SU-DHL-6 (cell line): ENCODE data around the gene ARHGAP28.

Source experiments
- H2AFZ ChIP-seq: fragments of 200-600 bp; sonication (generic); 2 replicates; pipeline ENCODE4 v1.6.1; 2014; ENCODE audit warnings: low read depth, mild to moderate bottlenecking, moderate library complexity, mixed read lengths, antibody characterized with exemption, low read length; ENCODE audit not compliant: severe bottlenecking
- H3F3A ChIP-seq: fragments of 200-600 bp; shearing (Covaris generic); 2 replicates; pipeline ENCODE4 v1.6.0; 2016; ENCODE audit warnings: antibody characterized with exemption, mild to moderate bottlenecking; ENCODE audit not compliant: insufficient read depth
- H3K27ac ChIP-seq: fragments of 200-600 bp; sonication (generic); 2 replicates; pipeline ENCODE4 v1.5.1; 2016; ENCODE audit warnings: low read depth, mild to moderate bottlenecking, low read length, moderate library complexity, mixed read lengths
- H3K27me3 ChIP-seq: fragments of 200-600 bp; sonication (generic), shearing (Covaris generic); 2 replicates; pipeline ENCODE4 v1.6.0; 2014; ENCODE audit warnings: mild to moderate bottlenecking, low read length
- H3K36me3 ChIP-seq: fragments of 200-600 bp; sonication (generic); 2 replicates; pipeline ENCODE4 v1.6.1; 2014; ENCODE audit warnings: mild to moderate bottlenecking, low read length, mixed read lengths
- H3K4me2 ChIP-seq: fragments of 300-600, 200-600 bp; shearing (Covaris generic), sonication (generic); 2 replicates; pipeline ENCODE4 v1.6.0; 2014; ENCODE audit warnings: low read length, low read depth, mild to moderate bottlenecking; ENCODE audit not compliant: poor library complexity, severe bottlenecking
- H3K4me3 ChIP-seq: fragments of 200-600 bp; sonication (generic); 2 replicates; pipeline ENCODE4 v1.5.1; 2014; ENCODE audit warnings: antibody characterized with exemption, low read length, mild to moderate bottlenecking, mixed read lengths; ENCODE audit not compliant: insufficient read depth, poor library complexity, severe bottlenecking
- H3K79me2 ChIP-seq: fragments of 200-600 bp; sonication (generic); 2 replicates; pipeline ENCODE4 v1.6.1; 2014; ENCODE audit warnings: mild to moderate bottlenecking, low read length, moderate library complexity; ENCODE audit not compliant: insufficient read depth
- H3K9ac ChIP-seq: fragments of 200-600 bp; sonication (generic); 2 replicates; pipeline ENCODE4 v1.7.0; 2014; ENCODE audit warnings: mild to moderate bottlenecking, low read length
- H3K9me2 ChIP-seq: fragments of 200-600 bp; sonication (generic); replicated peaks from 2 replicates; pipeline ENCODE4 v1.6.1; 2014; ENCODE audit warnings: low read length; ENCODE audit not compliant: insufficient read depth
- H3K9me3 ChIP-seq: fragments of 200-600 bp; sonication (generic); 2 replicates; pipeline ENCODE4 v1.6.1; 2014; ENCODE audit warnings: low read length, mixed read lengths; ENCODE audit not compliant: insufficient read depth
- H4K20me1 ChIP-seq: fragments of 200-600 bp; sonication (generic); 2 replicates; pipeline ENCODE4 v1.6.1; 2014; ENCODE audit warnings: low read depth, mild to moderate bottlenecking, antibody characterized with exemption, low read length, moderate library complexity, mixed read lengths
- EZH2phosphoT487 ChIP-seq: fragments of 200-600 bp; sonication (generic), shearing (Covaris generic); conservative IDR thresholded peaks from 2 replicates; pipeline ENCODE4 v1.6.1; 2018; ENCODE audit warnings: mild to moderate bottlenecking, antibody characterized with exemption, low read length, moderate library complexity, mixed read lengths
- TF ChIP-seq, protein P1 (sequence below): fragments of 200-600 bp; sonication (generic); IDR thresholded peaks from one replicate; pipeline ENCODE4 v1.5.1; 2017; ENCODE audit warnings: antibody characterized with exemption, mild to moderate bottlenecking, low read length, moderate library complexity; ENCODE audit not compliant: insufficient read depth, poor library complexity, severe bottlenecking

Gene ARHGAP28

DNA sequence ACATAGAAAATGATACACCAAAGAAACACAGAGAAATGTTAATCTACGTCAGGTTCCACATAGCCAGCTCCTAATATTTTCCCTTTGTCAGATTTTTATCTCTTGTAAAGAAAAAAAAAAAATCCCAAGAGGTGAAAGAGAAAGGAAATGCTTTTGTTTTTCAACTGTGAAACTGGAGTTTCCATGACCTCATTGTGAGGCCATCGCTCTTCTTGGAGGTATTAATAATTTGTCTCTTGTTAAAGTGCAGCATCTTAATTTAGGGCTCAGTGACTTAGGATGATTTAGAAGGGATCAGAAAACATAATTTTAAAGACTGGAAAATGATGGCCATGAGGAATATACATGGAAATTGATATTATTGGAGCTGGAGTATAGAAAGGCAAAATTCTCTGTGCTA, 21.7 kb downstream of the ARHGAP28 start:
- H3K27ac ChIP-seq = no peak overlapping the region
- H3K27me3 ChIP-seq = no peaks in the 10 kb centered on the region
- no peaks in the 10 kb centered on the region for H4K20me1 ChIP-seq
- no peaks in the 10 kb centered on the region for H3K36me3 ChIP-seq
- no peaks in the 10 kb centered on the region for H3F3A ChIP-seq
- H3K79me2 ChIP-seq = no peaks in the 10 kb centered on the region
- H3K9ac ChIP-seq = no peak overlapping the region
- TF ChIP-seq EZH2phosphoT487 = no peak
- TF ChIP-seq, protein P1, sequence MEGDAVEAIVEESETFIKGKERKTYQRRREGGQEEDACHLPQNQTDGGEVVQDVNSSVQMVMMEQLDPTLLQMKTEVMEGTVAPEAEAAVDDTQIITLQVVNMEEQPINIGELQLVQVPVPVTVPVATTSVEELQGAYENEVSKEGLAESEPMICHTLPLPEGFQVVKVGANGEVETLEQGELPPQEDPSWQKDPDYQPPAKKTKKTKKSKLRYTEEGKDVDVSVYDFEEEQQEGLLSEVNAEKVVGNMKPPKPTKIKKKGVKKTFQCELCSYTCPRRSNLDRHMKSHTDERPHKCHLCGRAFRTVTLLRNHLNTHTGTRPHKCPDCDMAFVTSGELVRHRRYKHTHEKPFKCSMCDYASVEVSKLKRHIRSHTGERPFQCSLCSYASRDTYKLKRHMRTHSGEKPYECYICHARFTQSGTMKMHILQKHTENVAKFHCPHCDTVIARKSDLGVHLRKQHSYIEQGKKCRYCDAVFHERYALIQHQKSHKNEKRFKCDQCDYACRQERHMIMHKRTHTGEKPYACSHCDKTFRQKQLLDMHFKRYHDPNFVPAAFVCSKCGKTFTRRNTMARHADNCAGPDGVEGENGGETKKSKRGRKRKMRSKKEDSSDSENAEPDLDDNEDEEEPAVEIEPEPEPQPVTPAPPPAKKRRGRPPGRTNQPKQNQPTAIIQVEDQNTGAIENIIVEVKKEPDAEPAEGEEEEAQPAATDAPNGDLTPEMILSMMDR = no peak
- H3K9me2 ChIP-seq = no peaks in the 10 kb centered on the region
- H3K9me3 ChIP-seq = no peaks in the 10 kb centered on the region
- no peak overlapping the region for H3K4me3 ChIP-seq
- no peak overlapping the region for H3K4me2 ChIP-seq
- no peak overlapping the region for H2AFZ ChIP-seq

DNA sequence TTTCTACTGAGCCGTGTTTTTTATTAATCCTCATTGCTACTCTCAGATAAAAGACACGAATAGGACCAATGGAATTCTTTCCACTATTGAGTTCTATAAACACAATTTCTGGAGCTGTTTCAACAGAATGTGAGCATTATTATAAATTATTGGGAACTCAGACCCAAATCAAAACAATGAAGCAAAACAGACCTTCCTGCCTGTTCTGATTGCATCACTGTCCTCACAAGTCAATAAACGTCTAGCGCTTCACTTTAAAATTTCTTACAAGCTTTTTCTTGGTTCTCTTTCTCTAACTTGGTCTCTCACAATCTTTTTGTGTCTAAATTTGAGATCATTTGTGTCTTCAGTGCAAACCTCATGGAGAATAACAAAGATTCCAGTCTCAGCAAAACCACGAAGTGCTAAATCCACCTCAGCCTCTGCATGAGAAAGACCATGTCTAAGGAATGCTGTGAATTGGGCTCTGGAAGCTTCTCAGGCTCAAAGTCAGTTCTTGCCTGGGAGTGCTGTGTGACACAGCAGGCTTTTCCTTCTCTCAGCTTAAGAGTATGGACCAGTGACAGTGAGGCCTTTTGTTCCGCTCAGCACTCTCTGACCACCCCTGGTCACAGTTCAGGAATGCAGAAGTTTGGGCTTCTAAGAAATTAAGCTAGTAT, 22.8 kb downstream of the ARHGAP28 start:
- no peak overlapping the region for H3K27ac ChIP-seq
- no peak overlapping the region for H2AFZ ChIP-seq
- no peak overlapping the region for H3K9ac ChIP-seq
- no peak overlapping the region for H3K4me3 ChIP-seq
- H3F3A ChIP-seq = no peaks in the 10 kb centered on the region
- no peak overlapping the region for H3K4me2 ChIP-seq
- no peaks in the 10 kb centered on the region for H3K36me3 ChIP-seq
- no peaks in the 10 kb centered on the region for H3K79me2 ChIP-seq
- H3K9me3 ChIP-seq = no peaks in the 10 kb centered on the region
- no peaks in the 10 kb centered on the region for H3K27me3 ChIP-seq
- TF ChIP-seq, protein P1 = no peak
- no peak for TF ChIP-seq EZH2phosphoT487
- no peaks in the 10 kb centered on the region for H4K20me1 ChIP-seq
- no peaks in the 10 kb centered on the region for H3K9me2 ChIP-seq

DNA sequence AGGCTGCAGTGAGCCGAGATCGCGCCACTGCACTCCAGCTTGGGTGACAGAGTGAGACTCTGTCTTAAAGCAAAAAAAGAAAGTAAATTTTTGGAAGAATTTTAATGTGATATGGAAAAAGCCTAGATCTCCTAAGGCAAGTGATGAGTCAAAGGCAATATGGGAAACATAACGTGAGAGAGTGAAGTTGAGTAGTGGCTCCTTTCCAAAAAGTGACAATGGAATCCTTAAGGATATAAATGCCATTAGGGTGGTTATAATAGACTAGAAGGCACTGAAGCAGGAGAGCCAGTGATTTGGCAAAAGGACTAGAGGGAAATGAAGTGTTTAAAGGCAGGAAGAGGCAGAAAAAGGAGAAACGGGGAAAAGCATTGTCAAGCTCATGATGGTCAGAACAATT, 25.6 kb downstream of the ARHGAP28 start:
- no peaks in the 10 kb centered on the region for H3K36me3 ChIP-seq
- H3K79me2 ChIP-seq = no peaks in the 10 kb centered on the region
- H3F3A ChIP-seq = no peaks in the 10 kb centered on the region
- H3K9me3 ChIP-seq = no peaks in the 10 kb centered on the region
- no peak overlapping the region for H3K4me2 ChIP-seq
- H3K27ac ChIP-seq = no peak overlapping the region
- no peaks in the 10 kb centered on the region for H3K27me3 ChIP-seq
- no peak overlapping the region for H3K9ac ChIP-seq
- TF ChIP-seq, protein P1 = no peak
- no peak for TF ChIP-seq EZH2phosphoT487
- H3K4me3 ChIP-seq = no peak overlapping the region
- no peak overlapping the region for H2AFZ ChIP-seq
- H4K20me1 ChIP-seq = no peaks in the 10 kb centered on the region
- no peaks in the 10 kb centered on the region for H3K9me2 ChIP-seq
